GM23338 (cell line): Measurements from ENCODE around the gene MAGI1.

Source experiments
- POLR2AphosphoS5 ChIP-seq: IDR thresholded peaks from 2 replicates; pipeline ENCODE4 v1.6.1; 2016; ENCODE audit warnings: antibody characterized with exemption, low read depth
- ZNF462 ChIP-seq: fragments of 250-450 bp; sonication (Bioruptor Pico); IDR thresholded peaks from 2 replicates; pipeline ENCODE4 v1.5.0; 2020; ENCODE audit warnings: mild to moderate bottlenecking, moderate library complexity
- TF ChIP-seq, protein P1 (sequence below), 2 experiments: fragments of 200-600 bp in 1 of 2; sonication (generic) in 1 of 2; conservative IDR thresholded peaks; 2 replicates each; pipeline versions ENCODE4 v1.5.1 to v1.6.1; 2016 to 2017; ENCODE audit warnings: antibody characterized with exemption in 2 of 2, low read depth in 2 of 2, mild to moderate bottlenecking in 2 of 2, moderate library complexity in 1 of 2

- no peak for TF ChIP-seq POLR2AphosphoS5
- TF ChIP-seq, protein P1, sequence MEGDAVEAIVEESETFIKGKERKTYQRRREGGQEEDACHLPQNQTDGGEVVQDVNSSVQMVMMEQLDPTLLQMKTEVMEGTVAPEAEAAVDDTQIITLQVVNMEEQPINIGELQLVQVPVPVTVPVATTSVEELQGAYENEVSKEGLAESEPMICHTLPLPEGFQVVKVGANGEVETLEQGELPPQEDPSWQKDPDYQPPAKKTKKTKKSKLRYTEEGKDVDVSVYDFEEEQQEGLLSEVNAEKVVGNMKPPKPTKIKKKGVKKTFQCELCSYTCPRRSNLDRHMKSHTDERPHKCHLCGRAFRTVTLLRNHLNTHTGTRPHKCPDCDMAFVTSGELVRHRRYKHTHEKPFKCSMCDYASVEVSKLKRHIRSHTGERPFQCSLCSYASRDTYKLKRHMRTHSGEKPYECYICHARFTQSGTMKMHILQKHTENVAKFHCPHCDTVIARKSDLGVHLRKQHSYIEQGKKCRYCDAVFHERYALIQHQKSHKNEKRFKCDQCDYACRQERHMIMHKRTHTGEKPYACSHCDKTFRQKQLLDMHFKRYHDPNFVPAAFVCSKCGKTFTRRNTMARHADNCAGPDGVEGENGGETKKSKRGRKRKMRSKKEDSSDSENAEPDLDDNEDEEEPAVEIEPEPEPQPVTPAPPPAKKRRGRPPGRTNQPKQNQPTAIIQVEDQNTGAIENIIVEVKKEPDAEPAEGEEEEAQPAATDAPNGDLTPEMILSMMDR (conservative IDR thresholded peaks at IDR 0.05; ENCODE audit: low read depth in 2 of 2), result no peak
- no peak for TF ChIP-seq ZNF462 (CRISPR knock-in tag)
These were observed 52.4 kb downstream of the MAGI1 start for GRCh38 chr3:65986285-65986684.
